Muscle of arm (tissue), 12 donors: Measurements from ENCODE around the gene CCDC187. TPM values are rescaled to one million over a fixed set of nuclear protein-coding genes. Genes with fewer than 3 reads are reported as not detected.

Experiments
- DNase-seq: peaks from one replicate; pipeline ENCODE4 v3.0.0-alpha.2; 2013
- polyA plus RNA-seq, 12 donors: library from polyadenylated mRNA; unstranded; fragments of 120-200 nt; gene quantifications; one replicate each; pipeline ENCODE4 v1.2.1, GENCODE V29; 2013; ENCODE audit not compliant: insufficient read length in 12 of 12

CCDC187 gene
- polyA plus RNA-seq, 12 donors: 0.03 to 0.68 (median 0.06) TPM; not detected in 4

GRCh38 chr9:136297766-136298735 is 5.8 kb downstream of the CCDC187 start:
- no peak for DNase-seq

- DNase-seq: no peak
These were observed 6.7 kb downstream of the CCDC187 start for GRCh38 chr9:136297016-136297691.

GRCh38 chr9:136296434-136297015 is 7.4 kb downstream of the CCDC187 start:
- no peak for DNase-seq

GRCh38 chr9:136295542-136296433 is 8.1 kb downstream of the CCDC187 start:
- no peak for DNase-seq

- DNase-seq: no peak
These were observed 8.8 kb downstream of the CCDC187 start for GRCh38 chr9:136295055-136295454.

GRCh38 chr9:136294437-136294836 is 9.5 kb downstream of the CCDC187 start:
- no peak for DNase-seq

- DNase-seq: no peak
These were observed 10.3 kb downstream of the CCDC187 start for GRCh38 chr9:136293476-136294077.

- no peak for DNase-seq
These were observed 11.1 kb downstream of the CCDC187 start for GRCh38 chr9:136292591-136293448.

- no peak for DNase-seq
These were observed 11.8 kb downstream of the CCDC187 start for GRCh38 chr9:136292026-136292538.

- DNase-seq: no peak
These were observed 12.4 kb downstream of the CCDC187 start for GRCh38 chr9:136291306-136292025.

- DNase-seq: no peak
These were observed 13.3 kb downstream of the CCDC187 start for GRCh38 chr9:136290508-136291000.

- DNase-seq: no peak
These were observed 14.0 kb downstream of the CCDC187 start for GRCh38 chr9:136289651-136290507.

GRCh38 chr9:136287960-136288753 is 15.7 kb downstream of the CCDC187 start:
- no peak for DNase-seq

- DNase-seq: no peak
These were observed 16.9 kb downstream of the CCDC187 start for GRCh38 chr9:136286987-136287379.

GRCh38 chr9:136286359-136286986 is 17.4 kb downstream of the CCDC187 start:
- no peak for DNase-seq
